ENCODE data around the gene EFNA5. TPM values are rescaled to one million over a fixed set of nuclear protein-coding genes. Genes with fewer than 3 reads are reported as not detected.

Gene EFNA5
- polyA plus RNA-seq, 1 donor (not counting 4 experiments of a cell fraction or from before 2014, with no cell fraction given), result 4.8 TPM

- Histone ChIP-seq H3K4me3 (ENCODE audit: control insufficient read depth in 2 of 3, extremely low read depth in 1 of 3, insufficient read depth in 2 of 3, low read depth in 1 of 3, low read length in 3 of 3) (no peak overlapping the region), H3K79me2 (ENCODE audit: control insufficient read depth, insufficient read depth, low read length) (peaks cover 18% of the 10 kb centered on the region), H3K9me3 (ENCODE audit: control insufficient read depth, low read depth, low read length) (no peaks in the 10 kb centered on the region), H3K9ac (ENCODE audit: control insufficient read depth, extremely low read depth, insufficient read depth, low read length) (no peak overlapping the region), H3K27ac (ENCODE audit: control insufficient read depth, insufficient read depth, low read length) (peak overlapping the region; percentile 20), H2AFZ (ENCODE audit: control insufficient read depth, low read length) (no peak overlapping the region), H3K36me3 (ENCODE audit: control insufficient read depth in 2 of 2, extremely low read depth in 1 of 2, insufficient read depth in 2 of 2, low read length in 2 of 2) (no peaks in the 10 kb centered on the region), H4K20me1 (ENCODE audit: control insufficient read depth, extremely low read depth, insufficient read depth, low read length) (no peaks in the 10 kb centered on the region), H3K27me3 (ENCODE audit: control insufficient read depth, extremely low read depth, insufficient read depth, low read length) (no peaks in the 10 kb centered on the region), H3K4me2 (ENCODE audit: control insufficient read depth, extremely low read depth, insufficient read depth, low read depth, low read length) (peak overlapping the region; percentile 41), H3K4me1 (ENCODE audit: control insufficient read depth, extremely low read depth, insufficient read depth, low read length) (peaks cover 39% of the 10 kb centered on the region), H3K9me1 (ENCODE audit: control insufficient read depth, extremely low read depth, insufficient read depth, low read length) (no peaks in the 10 kb centered on the region)
- no peak for FAIRE-seq
- TF ChIP-seq EZH2 (IDR thresholded peaks at IDR 0.05; ENCODE audit: low read length), result no peak
- TF ChIP-seq CTCF (optimal IDR thresholded peaks at IDR 0.05 in 1 of 3, IDR thresholded peaks at IDR 0.05 in 1 of 3, conservative IDR thresholded peaks at IDR 0.05 in 1 of 3; ENCODE audit: extremely low read depth in 1 of 3, insufficient read depth in 2 of 3, low read length in 3 of 3), result no peak
- DNase-seq (ENCODE audit: low read depth, low spot score), result no peak
- dilution Hi-C loops (cut with MboI; ENCODE audit: extremely low pct_ligation_motif_present, low sequenced_read_pairs), result no loop called here
Observed at GRCh38 chr5:107555425-107556090, 115.2 kb downstream of the EFNA5 start.

- H4K20me1 ChIP-seq (ENCODE audit: control insufficient read depth, extremely low read depth, insufficient read depth, low read length), result no peaks in the 10 kb centered on the region
- FAIRE-seq (peak; percentile 44), DNase-seq (ENCODE audit: low read depth, low spot score) (no peak)
- no peaks in the 10 kb centered on the region for H3K36me3 ChIP-seq (ENCODE audit: control insufficient read depth in 2 of 2, extremely low read depth in 1 of 2, insufficient read depth in 2 of 2, low read length in 2 of 2)
- H3K9ac ChIP-seq (ENCODE audit: control insufficient read depth, extremely low read depth, insufficient read depth, low read length), result peak overlapping the region; percentile 4
- TF ChIP-seq EZH2 (IDR thresholded peaks at IDR 0.05; ENCODE audit: low read length) (no peak), CTCF (optimal IDR thresholded peaks at IDR 0.05 in 1 of 3, IDR thresholded peaks at IDR 0.05 in 1 of 3, conservative IDR thresholded peaks at IDR 0.05 in 1 of 3; ENCODE audit: extremely low read depth in 1 of 3, insufficient read depth in 2 of 3, low read length in 3 of 3) (no peak)
- H3K9me3 ChIP-seq (ENCODE audit: control insufficient read depth, low read depth, low read length), result no peaks in the 10 kb centered on the region
- peak overlapping the region; percentile 34 for H3K27ac ChIP-seq (ENCODE audit: control insufficient read depth, insufficient read depth, low read length)
- H3K27me3 ChIP-seq (ENCODE audit: control insufficient read depth, extremely low read depth, insufficient read depth, low read length), result no peaks in the 10 kb centered on the region
- no peak overlapping the region for H3K4me3 ChIP-seq (ENCODE audit: control insufficient read depth in 2 of 3, extremely low read depth in 1 of 3, insufficient read depth in 2 of 3, low read depth in 1 of 3, low read length in 3 of 3)
- peaks cover 18% of the 10 kb centered on the region for H3K79me2 ChIP-seq (ENCODE audit: control insufficient read depth, insufficient read depth, low read length)
- H2AFZ ChIP-seq (ENCODE audit: control insufficient read depth, low read length), result no peak overlapping the region
- dilution Hi-C loops (cut with MboI; ENCODE audit: extremely low pct_ligation_motif_present, low sequenced_read_pairs), result no loop called here
- peak overlapping the region; percentile 41 for H3K4me2 ChIP-seq (ENCODE audit: control insufficient read depth, extremely low read depth, insufficient read depth, low read depth, low read length)
- H3K9me1 ChIP-seq (ENCODE audit: control insufficient read depth, extremely low read depth, insufficient read depth, low read length), result no peaks in the 10 kb centered on the region
- peaks cover 39% of the 10 kb centered on the region for H3K4me1 ChIP-seq (ENCODE audit: control insufficient read depth, extremely low read depth, insufficient read depth, low read length)
Observed at GRCh38 chr5:107554776-107555424, 115.8 kb downstream of the EFNA5 start.

All from keratinocyte (primary cell).